ENCODE data around the gene DPYD. TPM values are rescaled to one million over a fixed set of nuclear protein-coding genes. Genes with fewer than 3 reads are reported as not detected.
A peak's percentile ranks its signal among the peaks of the same experiment; 100 is the strongest.

DPYD gene
- polyA plus RNA-seq, 3 donors from 2014 or later: 23.0 to 35.9 (median 30.8) TPM

- Mint-ChIP-seq H3K9me3 (no peaks in the 10 kb centered on the region), H3K27ac (no peak overlapping the region), H3K36me3 (peaks cover 16 to 21% (median 19%) of the 10 kb centered on the region in 3 donors), H3K4me3 (no peak overlapping the region), H3K27me3 (ENCODE audit: low read depth in 3 of 3) (peaks cover 0 to 1% (median 0%) of the 10 kb centered on the region in 3 donors), H3K4me1 (no peaks in the 10 kb centered on the region)
- no peak for DNase-seq
These were observed 438.8 kb downstream of the DPYD start for GRCh38 chr1:97482022-97482421.

DNA sequence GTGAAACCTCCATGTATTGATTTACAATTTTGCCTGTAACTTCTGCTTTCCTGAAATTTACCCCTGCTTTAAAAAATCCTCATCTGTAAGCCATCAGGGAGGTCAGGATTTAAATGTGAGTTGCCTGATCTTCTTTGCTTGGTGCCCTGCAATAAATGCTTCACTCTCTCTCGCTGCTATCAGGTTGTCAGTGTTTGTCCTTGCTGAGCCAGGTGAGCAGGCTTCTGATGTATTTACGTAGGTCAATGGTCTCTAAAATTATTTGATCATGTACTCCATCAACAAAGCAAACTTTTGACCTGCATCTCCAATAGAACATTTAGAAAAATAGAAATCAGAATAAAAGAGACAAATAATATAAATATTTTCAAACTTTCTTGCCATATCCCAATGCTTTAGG is 453.4 kb downstream of the DPYD start:
- H3K27me3 Mint-ChIP-seq (ENCODE audit: low read depth in 3 of 3): no peaks in the 10 kb centered on the region
- DNase-seq: no peak
- no peaks in the 10 kb centered on the region for H3K9me3 Mint-ChIP-seq
- H3K4me1 Mint-ChIP-seq: no peaks in the 10 kb centered on the region
- no peak overlapping the region for H3K4me3 Mint-ChIP-seq
- peak overlapping the region in 3 of 6 donors; percentile 1 to 26 (median 9) for H3K27ac Mint-ChIP-seq
- peaks cover 12 to 33% (median 22%) of the 10 kb centered on the region in 3 donors for H3K36me3 Mint-ChIP-seq

DNA sequence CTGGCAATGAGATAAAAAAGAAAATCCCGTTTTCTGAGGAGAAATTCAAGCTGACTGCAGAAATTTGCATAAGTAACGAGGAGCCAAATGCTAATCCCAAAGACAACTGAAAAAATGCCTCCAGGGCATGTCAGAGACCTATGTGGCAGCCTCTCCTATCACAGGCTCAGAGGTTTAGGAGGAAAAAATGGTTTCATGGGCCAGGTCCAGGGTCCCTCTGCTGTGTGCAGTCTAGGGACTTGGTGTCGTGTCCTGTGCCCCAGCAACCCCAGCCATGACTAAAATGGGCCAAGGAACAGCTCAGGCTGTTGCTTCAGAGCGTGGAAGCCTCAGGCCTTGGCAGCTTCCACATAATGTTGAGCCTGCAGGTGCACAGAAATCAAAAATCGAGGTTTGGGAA is 456.5 kb downstream of the DPYD start:
- Mint-ChIP-seq H3K4me1 (no peaks in the 10 kb centered on the region), H3K27me3 (ENCODE audit: low read depth in 3 of 3) (no peaks in the 10 kb centered on the region), H3K9me3 (no peaks in the 10 kb centered on the region), H3K4me3 (no peak overlapping the region), H3K36me3 (peaks cover 17 to 31% (median 20%) of the 10 kb centered on the region in 3 donors), H3K27ac (no peak overlapping the region)
- no peak for DNase-seq

DNA sequence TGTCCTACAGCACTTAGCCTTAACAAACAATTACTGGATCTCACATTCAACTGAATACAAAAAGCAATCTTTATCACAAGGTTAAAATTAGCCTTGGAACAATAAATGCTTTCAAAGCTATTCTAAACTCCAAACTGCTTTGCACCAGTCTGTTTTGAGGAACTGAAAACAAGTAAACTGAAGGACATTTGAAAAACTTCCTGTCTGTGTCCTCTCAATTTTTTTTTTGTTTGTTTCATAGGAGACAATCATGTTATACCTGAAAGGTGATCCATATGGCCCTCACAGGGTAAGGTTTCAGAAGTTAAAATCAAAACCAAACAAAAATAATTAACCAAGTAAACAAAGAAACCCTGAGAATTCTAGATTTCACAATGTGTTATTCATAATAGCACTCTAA is 459.1 kb downstream of the DPYD start:
- Mint-ChIP-seq H3K27me3 (ENCODE audit: low read depth in 3 of 3) (no peaks in the 10 kb centered on the region), H3K36me3 (peaks cover 14 to 24% (median 23%) of the 10 kb centered on the region in 3 donors), H3K9me3 (no peaks in the 10 kb centered on the region), H3K27ac (no peak overlapping the region), H3K4me1 (no peaks in the 10 kb centered on the region), H3K4me3 (no peak overlapping the region)
- no peak for DNase-seq

GRCh38 chr1:97457446-97458089 is 463.3 kb downstream of the DPYD start:
- Mint-ChIP-seq H3K4me3 (no peak overlapping the region), H3K4me1 (no peaks in the 10 kb centered on the region), H3K9me3 (no peaks in the 10 kb centered on the region), H3K27ac (no peak overlapping the region), H3K36me3 (peaks cover 4 to 17% (median 8%) of the 10 kb centered on the region in 3 donors), H3K27me3 (ENCODE audit: low read depth in 3 of 3) (no peaks in the 10 kb centered on the region)
- no peak for DNase-seq

DNA sequence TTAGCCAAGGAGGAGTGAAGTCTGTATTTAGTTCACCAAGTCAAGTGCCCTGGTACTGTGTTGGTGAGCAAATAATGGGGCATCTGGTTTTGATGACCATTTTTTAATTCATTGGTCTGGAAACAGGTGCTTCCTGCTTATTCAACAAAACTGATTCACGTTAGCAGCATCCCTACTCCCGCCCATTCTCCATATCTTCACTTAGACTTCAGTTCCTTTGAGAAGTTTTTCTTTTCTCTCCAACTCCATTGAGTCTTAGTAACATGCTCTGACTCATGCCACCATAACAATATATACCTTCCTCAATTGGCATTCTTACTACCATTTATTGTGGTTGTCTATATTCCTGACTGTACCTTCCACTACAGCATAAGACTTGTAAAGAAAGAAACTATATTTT is 468.9 kb downstream of the DPYD start:
- Mint-ChIP-seq H3K4me1 (no peaks in the 10 kb centered on the region), H3K27me3 (ENCODE audit: low read depth in 3 of 3) (no peaks in the 10 kb centered on the region), H3K9me3 (no peaks in the 10 kb centered on the region), H3K4me3 (no peak overlapping the region), H3K27ac (no peak overlapping the region), H3K36me3 (peaks cover 14 to 20% (median 14%) of the 10 kb centered on the region in 3 donors)
- DNase-seq: no peak

GRCh38 chr1:97451046-97451826 is 469.6 kb downstream of the DPYD start:
- H3K36me3 Mint-ChIP-seq: peaks cover 11 to 22% (median 20%) of the 10 kb centered on the region in 3 donors
- H3K4me3 Mint-ChIP-seq: no peak overlapping the region
- H3K4me1 Mint-ChIP-seq: no peaks in the 10 kb centered on the region
- H3K27me3 Mint-ChIP-seq (ENCODE audit: low read depth in 3 of 3): no peaks in the 10 kb centered on the region
- no peaks in the 10 kb centered on the region for H3K9me3 Mint-ChIP-seq
- H3K27ac Mint-ChIP-seq: no peak overlapping the region
- no peak for DNase-seq

DNA sequence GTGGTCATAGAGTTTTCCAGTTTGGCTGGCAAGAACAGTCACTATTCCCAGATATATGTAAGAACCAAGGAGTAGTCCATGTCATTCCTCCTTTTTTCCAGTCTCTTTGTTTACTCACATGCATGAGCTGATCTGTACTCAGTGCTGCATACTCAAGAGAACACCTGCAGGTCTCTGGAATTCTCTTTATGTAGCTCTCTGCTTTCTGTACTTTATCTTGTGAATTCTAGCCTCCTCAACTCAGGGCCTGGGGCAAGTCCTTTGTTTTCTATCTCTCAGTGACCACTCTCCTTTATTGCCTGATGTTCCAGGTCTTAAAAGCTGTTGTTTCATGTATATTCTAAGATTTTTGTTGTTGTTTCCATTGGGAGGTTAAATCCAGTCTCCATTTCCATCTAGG is 478.9 kb downstream of the DPYD start:
- H3K27ac Mint-ChIP-seq: no peak overlapping the region
- no peak for DNase-seq
- peaks cover 5 to 18% (median 10%) of the 10 kb centered on the region in 3 donors for H3K36me3 Mint-ChIP-seq
- no peaks in the 10 kb centered on the region for H3K4me1 Mint-ChIP-seq
- no peaks in the 10 kb centered on the region for H3K27me3 Mint-ChIP-seq (ENCODE audit: low read depth in 3 of 3)
- H3K9me3 Mint-ChIP-seq: no peaks in the 10 kb centered on the region
- no peak overlapping the region for H3K4me3 Mint-ChIP-seq

DNA sequence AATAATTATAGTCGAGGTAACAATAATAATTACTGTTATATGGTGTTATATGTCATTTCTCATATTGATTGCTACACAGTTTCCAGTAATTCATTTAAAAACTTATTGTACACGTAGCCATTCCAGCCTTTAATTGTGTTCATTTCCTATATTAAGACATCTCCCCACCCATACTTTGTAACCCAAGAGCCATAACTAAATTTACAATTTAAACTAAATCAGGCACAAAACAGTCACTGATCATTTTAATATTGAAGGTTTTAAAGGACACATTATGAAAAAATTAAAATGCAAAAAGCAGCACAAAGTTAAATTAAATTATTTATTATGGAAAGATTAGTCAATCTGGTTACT is 487.0 kb downstream of the DPYD start:
- H3K4me1 Mint-ChIP-seq: no peaks in the 10 kb centered on the region
- no peak overlapping the region for H3K27ac Mint-ChIP-seq
- no peak overlapping the region for H3K4me3 Mint-ChIP-seq
- no peak for DNase-seq
- H3K9me3 Mint-ChIP-seq: no peaks in the 10 kb centered on the region
- peaks cover 0 to 5% (median 0%) of the 10 kb centered on the region in 3 donors for H3K27me3 Mint-ChIP-seq (ENCODE audit: low read depth in 3 of 3)
- H3K36me3 Mint-ChIP-seq: peaks cover 0 to 11% (median 6%) of the 10 kb centered on the region in 3 donors

GRCh38 chr1:97433094-97433823 is 487.6 kb downstream of the DPYD start:
- peaks cover 0 to 11% (median 6%) of the 10 kb centered on the region in 3 donors for H3K36me3 Mint-ChIP-seq
- H3K4me3 Mint-ChIP-seq: no peak overlapping the region
- peaks cover 0 to 5% (median 0%) of the 10 kb centered on the region in 3 donors for H3K27me3 Mint-ChIP-seq (ENCODE audit: low read depth in 3 of 3)
- no peak overlapping the region for H3K27ac Mint-ChIP-seq
- DNase-seq: no peak
- no peaks in the 10 kb centered on the region for H3K4me1 Mint-ChIP-seq
- no peaks in the 10 kb centered on the region for H3K9me3 Mint-ChIP-seq

DNA sequence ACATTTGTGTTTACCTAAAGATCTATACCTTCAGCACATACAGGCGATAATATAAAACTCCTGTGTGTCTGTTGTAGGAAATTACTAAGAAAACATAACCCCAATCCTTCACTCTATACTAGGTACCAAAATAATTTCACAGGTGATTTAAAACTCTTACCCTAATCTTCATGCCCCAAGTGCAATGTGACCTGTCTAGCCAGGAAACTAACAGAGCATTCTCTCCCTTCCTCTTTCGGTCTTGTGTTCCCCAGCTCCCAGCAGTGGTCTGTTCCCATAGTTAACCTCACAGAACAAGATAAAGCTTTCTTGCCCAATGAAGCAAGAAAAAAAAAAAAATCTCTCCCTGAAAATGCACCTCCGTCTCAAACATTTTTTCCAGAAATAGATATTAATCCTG is 493.5 kb downstream of the DPYD start:
- Mint-ChIP-seq H3K27ac (no peak overlapping the region), H3K4me3 (no peak overlapping the region), H3K4me1 (peaks cover 0 to 18% of the 10 kb centered on the region in 2 donors), H3K27me3 (ENCODE audit: low read depth in 3 of 3) (peaks cover 0 to 3% (median 1%) of the 10 kb centered on the region in 3 donors), H3K36me3 (peaks cover 0 to 4% (median 0%) of the 10 kb centered on the region in 3 donors), H3K9me3 (no peaks in the 10 kb centered on the region)
- no peak for DNase-seq

- Mint-ChIP-seq H3K27me3 (ENCODE audit: low read depth in 3 of 3) (peaks cover 0 to 1% (median 0%) of the 10 kb centered on the region in 3 donors), H3K4me1 (peaks cover 0 to 18% of the 10 kb centered on the region in 2 donors), H3K4me3 (no peak overlapping the region), H3K36me3 (peaks cover 0 to 8% (median 8%) of the 10 kb centered on the region in 3 donors), H3K9me3 (no peaks in the 10 kb centered on the region), H3K27ac (no peak overlapping the region)
- no peak for DNase-seq
These were observed 496.6 kb downstream of the DPYD start for GRCh38 chr1:97424209-97424608.

GRCh38 chr1:97423403-97423802 is 497.4 kb downstream of the DPYD start:
- Mint-ChIP-seq H3K9me3 (no peaks in the 10 kb centered on the region), H3K4me1 (peaks cover 0 to 18% of the 10 kb centered on the region in 2 donors), H3K4me3 (no peak overlapping the region), H3K36me3 (peaks cover 0 to 8% (median 8%) of the 10 kb centered on the region in 3 donors), H3K27me3 (ENCODE audit: low read depth in 3 of 3) (peaks cover 0 to 1% (median 0%) of the 10 kb centered on the region in 3 donors), H3K27ac (no peak overlapping the region)
- no peak for DNase-seq

GRCh38 chr1:97417661-97418060 is 503.2 kb downstream of the DPYD start:
- Mint-ChIP-seq H3K4me3 (no peak overlapping the region), H3K36me3 (peaks cover 0 to 8% (median 8%) of the 10 kb centered on the region in 3 donors), H3K9me3 (no peaks in the 10 kb centered on the region), H3K4me1 (no peaks in the 10 kb centered on the region), H3K27ac (no peak overlapping the region), H3K27me3 (ENCODE audit: low read depth in 3 of 3) (peaks cover 0 to 2% (median 0%) of the 10 kb centered on the region in 3 donors)
- DNase-seq: no peak

Measured in immature natural killer cell (primary cell).